Aorta (tissue), 5 donors: ENCODE results near the gene EVC2. TPM values are rescaled to one million over a fixed set of nuclear protein-coding genes. Genes with fewer than 3 reads are reported as not detected.

ENCODE experiments used
- ATAC-seq: fragments of 200-7000 bp; cut with Tn5 transposase; one replicate; pipeline ENCODE4 v1.9.1; 2022; ENCODE audit warnings: moderate library complexity; ENCODE audit not compliant: low FRiP score
- DNase-seq, 2 donors: peaks; one replicate each; pipeline ENCODE4 v3.0.0-alpha.2; 2020
- H3K27ac ChIP-seq, 2 donors: one replicate each; pipeline ENCODE4 v1.5.1; 2013; ENCODE audit warnings: low read length in 2 of 2, mild to moderate bottlenecking in 2 of 2, moderate library complexity in 2 of 2, control low read depth in 1 of 2, inconsistent platforms in 1 of 2, low read depth in 1 of 2
- H3K27me3 ChIP-seq, 2 donors: one replicate each; pipeline ENCODE4 v1.6.1; 2013; ENCODE audit warnings: control low read depth in 1 of 2, low read length in 1 of 2, mild to moderate bottlenecking in 1 of 2, moderate library complexity in 1 of 2; ENCODE audit not compliant: insufficient read depth in 2 of 2, control insufficient read depth in 1 of 2
- H3K36me3 ChIP-seq, 2 donors: one replicate each; pipeline ENCODE4 v1.6.1; 2013; ENCODE audit warnings: control low read depth in 1 of 2, low read length in 1 of 2, mild to moderate bottlenecking in 1 of 2; ENCODE audit not compliant: insufficient read depth in 2 of 2, control insufficient read depth in 1 of 2
- H3K4me1 ChIP-seq, 2 donors: one replicate each; pipeline ENCODE4 v1.6.1; 2013; ENCODE audit warnings: low read length in 2 of 2, control low read depth in 1 of 2, mild to moderate bottlenecking in 1 of 2, moderate library complexity in 1 of 2; ENCODE audit not compliant: insufficient read depth in 2 of 2, control insufficient read depth in 1 of 2
- H3K4me3 ChIP-seq, 2 donors: one replicate each; pipeline ENCODE4 v1.5.1; 2013; ENCODE audit warnings: low read length in 2 of 2, control low read depth in 1 of 2, mild to moderate bottlenecking in 1 of 2
- H3K9me3 ChIP-seq: one replicate; pipeline ENCODE4 v1.6.1; 2013; ENCODE audit warnings: mild to moderate bottlenecking, low read length; ENCODE audit not compliant: control insufficient read depth
- WGBS, 2 donors: extraction: QIAGEN DNeasy Blood & Tissue Kit; methylation state at CpG; one replicate each; pipeline ENCODE4 v1.1.7; 2013; 5-methylcytosine and 5-hydroxymethylcytosine counted together
- intact Hi-C, 2 donors: fragments of 100-400 bp; cut with DNase I; formaldehyde crosslinking; loops; one replicate each; pipeline versions ENCODE4 v1.14.2 to v1.15.0; 2022
- polyA plus RNA-seq, 2 donors: library from polyadenylated mRNA; stranded (reverse); fragments of 200-250 nt; gene quantifications; one replicate each; pipeline ENCODE4 v1.2.3, GENCODE V29; 2013
- total RNA-seq, 2 donors: library from RNA; stranded (reverse); fragmentation: NEBNext Ultra II Directional; extraction: Animal tissue kit (Norgen Biotek cat#: 25700); gene quantifications; one replicate each; pipeline ENCODE4 v1.2.1, GENCODE V29; 2021
- donor health status: healthy with polysubstance abuse.
- donor health status: Bipolar disorder and iron deficiency.
- donor health status: DM: no; HTN: no; CAD: no.
- donor health status: DM: no; HTN: no; CAD: no.
- donor health status: DM: yes; HTN: yes; CAD: no.

The EVC2 gene
- total and polyA plus RNA-seq, 4 donors, result 2.1 to 16.0 (median 9.1) TPM

- peaks cover 11 to 12% of the 10 kb centered on the region in 2 donors for H3K36me3 ChIP-seq
- intact Hi-C loops, result no loop called here
- no peak overlapping the region for H3K4me3 ChIP-seq
- no peaks in the 10 kb centered on the region for H3K4me1 ChIP-seq
- no peak for DNase-seq
- no peak for ATAC-seq
- no peak overlapping the region for H3K27ac ChIP-seq
- 80% methylated on average over 3 of the region's 3 CpGs for WGBS, 2 donors
- H3K27me3 ChIP-seq, result no peaks in the 10 kb centered on the region
- H3K9me3 ChIP-seq, result no peaks in the 10 kb centered on the region
Measured at GRCh38 chr4:5640096-5640495, 68.3 kb downstream of the EVC2 start.

GRCh38 chr4:5639556-5639955 is 68.8 kb downstream of the EVC2 start:
- no peaks in the 10 kb centered on the region for H3K4me1 ChIP-seq
- H3K36me3 ChIP-seq, result peaks cover 11 to 12% of the 10 kb centered on the region in 2 donors
- no peak overlapping the region for H3K27ac ChIP-seq
- no peaks in the 10 kb centered on the region for H3K27me3 ChIP-seq
- H3K9me3 ChIP-seq, result no peaks in the 10 kb centered on the region
- ATAC-seq (no peak), DNase-seq (no peak)
- intact Hi-C loops, result no loop called here
- WGBS, 2 donors, result 90 to 92% methylated on average over 3 of the region's 3 CpGs
- no peak overlapping the region for H3K4me3 ChIP-seq

GRCh38 chr4:5638976-5639375 is 69.4 kb downstream of the EVC2 start:
- WGBS, 2 donors, result 90 to 91% methylated on average over 4 of the region's 4 CpGs
- ATAC-seq (no peak), DNase-seq (no peak)
- intact Hi-C loops, result no loop called here
- no peaks in the 10 kb centered on the region for H3K9me3 ChIP-seq
- H3K27ac ChIP-seq, result no peak overlapping the region
- peaks cover 11% of the 10 kb centered on the region in 2 donors for H3K36me3 ChIP-seq
- no peak overlapping the region for H3K4me3 ChIP-seq
- no peaks in the 10 kb centered on the region for H3K27me3 ChIP-seq
- no peaks in the 10 kb centered on the region for H3K4me1 ChIP-seq

- no peaks in the 10 kb centered on the region for H3K9me3 ChIP-seq
- H3K4me3 ChIP-seq, result no peak overlapping the region
- 94 to 96% methylated on average over 4 of the region's 4 CpGs for WGBS, 2 donors
- no peak overlapping the region for H3K27ac ChIP-seq
- intact Hi-C loops, result no loop called here
- no peaks in the 10 kb centered on the region for H3K4me1 ChIP-seq
- DNase-seq (no peak), ATAC-seq (no peak)
- H3K36me3 ChIP-seq, result peaks cover 10 to 11% of the 10 kb centered on the region in 2 donors
- no peaks in the 10 kb centered on the region for H3K27me3 ChIP-seq
Measured at GRCh38 chr4:5638316-5638715, 70.0 kb downstream of the EVC2 start.

- no peaks in the 10 kb centered on the region for H3K9me3 ChIP-seq
- WGBS, 2 donors, result 84 to 91% methylated on average over 13 of the region's 13 CpGs
- H3K27ac ChIP-seq, result no peak overlapping the region
- H3K4me1 ChIP-seq, result no peaks in the 10 kb centered on the region
- H3K27me3 ChIP-seq, result no peaks in the 10 kb centered on the region
- no peak overlapping the region for H3K4me3 ChIP-seq
- H3K36me3 ChIP-seq, result peaks cover 11 to 15% of the 10 kb centered on the region in 2 donors
- no peak for DNase-seq
- no peak for ATAC-seq
- intact Hi-C loops, result no loop called here
Measured at GRCh38 chr4:5636766-5637670, 71.3 kb downstream of the EVC2 start.

- Histone ChIP-seq H3K27ac (no peak overlapping the region), H3K27me3 (no peaks in the 10 kb centered on the region), H3K9me3 (no peaks in the 10 kb centered on the region), H3K4me1 (no peaks in the 10 kb centered on the region), H3K36me3 (peaks cover 13 to 16% of the 10 kb centered on the region in 2 donors), H3K4me3 (no peak overlapping the region)
- no peak for ATAC-seq
- 70 to 71% methylated on average over 7 of the region's 7 CpGs for whole genome bisulfite sequencing, 2 donors
- DNase-seq, result no peak
- intact Hi-C loops, result no loop called here
Measured at GRCh38 chr4:5635826-5636195, 72.5 kb downstream of the EVC2 start.

GRCh38 chr4:5632571-5632970 is 75.8 kb downstream of the EVC2 start:
- 88 to 90% methylated on average over 2 of the region's 2 CpGs for WGBS, 2 donors
- no peaks in the 10 kb centered on the region for H3K9me3 ChIP-seq
- DNase-seq, result no peak
- peaks cover 7 to 18% of the 10 kb centered on the region in 2 donors for H3K36me3 ChIP-seq
- H3K4me3 ChIP-seq, result no peak overlapping the region
- H3K27ac ChIP-seq, result no peak overlapping the region
- H3K27me3 ChIP-seq, result no peaks in the 10 kb centered on the region
- intact Hi-C loops, result no loop called here
- ATAC-seq, result no peak
- H3K4me1 ChIP-seq, result no peaks in the 10 kb centered on the region

- Histone ChIP-seq H3K9me3 (no peaks in the 10 kb centered on the region), H3K4me1 (no peaks in the 10 kb centered on the region), H3K27ac (no peak overlapping the region), H3K4me3 (no peak overlapping the region), H3K36me3 (peaks cover 7 to 18% of the 10 kb centered on the region in 2 donors), H3K27me3 (no peaks in the 10 kb centered on the region)
- no peak for DNase-seq
- intact Hi-C loops, result no loop called here
- 81% methylated on average over 3 of the region's 3 CpGs for WGBS, 2 donors
- no peak for ATAC-seq
Measured at GRCh38 chr4:5632066-5632440, 76.3 kb downstream of the EVC2 start.

GRCh38 chr4:5631352-5632065 is 76.8 kb downstream of the EVC2 start:
- H3K27me3 ChIP-seq, result no peaks in the 10 kb centered on the region
- intact Hi-C loops, result no loop called here
- peaks cover 7 to 18% of the 10 kb centered on the region in 2 donors for H3K36me3 ChIP-seq
- WGBS, 2 donors, result 60 to 65% methylated on average over 9 of the region's 9 CpGs
- H3K9me3 ChIP-seq, result no peaks in the 10 kb centered on the region
- ATAC-seq, result no peak
- no peaks in the 10 kb centered on the region for H3K4me1 ChIP-seq
- H3K27ac ChIP-seq, result no peak overlapping the region
- no peak overlapping the region for H3K4me3 ChIP-seq
- DNase-seq, result no peak
